Suppressor macrophage treated with lipopolysaccharide for 4 hours (primary cell): ENCODE measurements around the gene TXNDC17.

ENCODE experiments used
- DNase-seq: peaks from one replicate; pipeline ENCODE4 v3.0.0-alpha.2; 2020

TXNDC17 gene

DNA sequence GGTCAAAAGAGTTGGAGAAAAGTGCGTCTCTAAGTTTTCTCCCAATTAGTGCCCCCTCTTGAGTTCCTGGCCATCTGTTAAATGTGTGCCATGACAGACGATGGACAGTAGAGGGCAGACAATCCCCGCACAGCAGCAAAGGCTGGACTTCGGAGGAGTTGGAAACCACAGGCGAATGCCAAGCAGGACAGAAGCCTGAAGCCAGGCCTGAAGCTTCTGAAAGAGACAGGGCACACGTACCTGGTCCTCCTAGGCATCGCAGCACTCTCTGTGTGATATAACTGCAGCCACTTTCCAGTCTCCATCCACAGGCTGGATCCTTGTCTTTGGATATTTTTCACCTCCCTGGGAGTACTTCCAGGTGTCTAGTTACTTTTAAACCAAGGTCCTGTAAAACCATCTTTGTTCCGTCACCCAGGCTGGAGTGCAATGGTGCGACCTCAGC, 25.2 kb downstream of the TXNDC17 start:
- peak; percentile 81 for DNase-seq

DNA sequence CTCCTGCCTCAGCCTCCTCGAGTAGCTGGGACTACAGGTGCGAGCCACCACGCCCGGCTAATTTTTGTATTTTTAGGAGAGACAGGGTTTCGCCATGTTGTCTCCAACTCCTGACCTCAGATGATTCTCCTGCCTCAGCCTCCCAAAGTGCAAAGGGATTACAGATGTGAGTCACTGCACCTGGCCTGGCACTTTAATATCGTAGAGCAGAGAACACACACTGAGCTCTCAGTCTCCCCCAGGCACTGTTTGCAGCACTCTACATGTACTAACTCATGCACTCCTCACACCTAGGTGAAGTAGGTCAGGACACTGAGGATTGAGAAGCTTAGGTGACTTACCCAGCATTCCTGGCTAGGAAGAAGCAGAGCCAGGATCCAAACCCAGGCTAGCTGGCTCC, 25.7 kb downstream of the TXNDC17 start:
- no peak for DNase-seq

DNA sequence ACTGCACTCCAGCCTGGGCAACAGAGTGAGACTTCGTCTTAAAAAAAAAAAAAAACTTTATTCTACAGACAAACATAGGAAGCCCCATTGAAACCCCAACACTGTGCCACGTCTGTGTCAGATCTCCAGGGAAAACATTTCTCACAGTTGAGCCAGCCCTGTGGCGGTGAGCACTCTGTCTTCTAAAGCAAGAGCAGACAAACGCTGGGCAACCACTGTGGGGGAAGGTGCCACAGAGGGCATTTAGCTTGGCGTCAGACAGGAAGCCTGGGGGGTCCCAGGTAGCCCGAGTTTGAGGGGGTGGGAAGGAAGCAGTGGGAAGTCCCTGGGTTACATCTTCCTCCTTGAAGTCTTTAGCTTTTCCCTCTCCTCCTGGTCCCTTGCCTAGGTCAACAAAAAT, 26.7 kb downstream of the TXNDC17 start:
- DNase-seq = no peak

DNA sequence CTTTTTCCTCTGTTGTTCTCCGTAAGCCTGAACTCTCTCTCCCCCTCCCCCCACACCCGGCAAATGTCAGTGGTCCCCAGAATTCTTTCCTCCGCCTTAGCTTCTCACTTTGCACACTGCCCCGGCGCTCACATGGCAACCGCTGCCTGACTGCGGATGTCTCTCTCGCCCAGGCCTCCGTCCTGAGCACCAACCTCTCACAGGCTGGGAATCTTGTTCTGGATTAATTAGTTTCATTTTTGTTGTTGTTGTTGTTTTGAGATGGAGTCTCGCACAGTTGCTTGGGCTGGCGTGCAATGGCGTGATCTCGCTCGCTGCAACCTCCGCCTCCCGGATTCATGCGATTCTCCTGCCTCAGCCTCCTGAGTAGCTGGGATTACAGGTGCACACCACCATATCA, 27.4 kb downstream of the TXNDC17 start:
- no peak for DNase-seq

DNA sequence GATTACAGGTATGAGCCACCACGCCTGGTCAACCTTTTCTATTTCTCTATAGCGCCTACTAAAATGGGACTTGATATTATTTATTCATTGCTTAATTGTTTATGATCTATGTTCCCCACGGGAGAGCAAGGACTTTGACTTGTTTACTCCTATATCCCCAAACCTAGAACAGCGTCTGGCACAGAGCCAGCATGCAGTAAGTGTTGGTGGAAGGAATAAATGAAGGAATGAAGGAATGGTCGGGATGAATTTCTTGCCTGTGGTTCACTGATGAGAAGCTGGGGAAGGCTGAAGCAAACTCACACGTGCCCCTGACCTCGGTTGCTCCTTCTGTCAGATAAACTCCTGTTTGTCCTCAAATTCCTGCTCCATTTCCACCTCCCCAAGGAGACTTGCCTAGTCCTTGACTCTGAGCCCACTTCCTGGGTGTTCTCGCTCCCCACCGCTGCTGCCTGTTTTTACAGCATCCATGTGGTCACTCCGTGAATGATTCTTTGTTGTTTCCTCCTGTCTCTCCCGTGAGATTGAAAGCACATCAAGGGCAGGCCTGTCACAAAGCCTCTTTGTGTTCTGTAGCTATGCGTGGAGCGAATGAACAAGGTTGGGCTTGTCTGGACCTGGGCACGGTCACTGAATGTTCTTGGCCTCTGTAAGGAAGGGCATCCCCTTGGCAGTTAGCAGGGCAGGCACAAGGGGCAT, 28.0 kb downstream of the TXNDC17 start:
- no peak for DNase-seq

DNA sequence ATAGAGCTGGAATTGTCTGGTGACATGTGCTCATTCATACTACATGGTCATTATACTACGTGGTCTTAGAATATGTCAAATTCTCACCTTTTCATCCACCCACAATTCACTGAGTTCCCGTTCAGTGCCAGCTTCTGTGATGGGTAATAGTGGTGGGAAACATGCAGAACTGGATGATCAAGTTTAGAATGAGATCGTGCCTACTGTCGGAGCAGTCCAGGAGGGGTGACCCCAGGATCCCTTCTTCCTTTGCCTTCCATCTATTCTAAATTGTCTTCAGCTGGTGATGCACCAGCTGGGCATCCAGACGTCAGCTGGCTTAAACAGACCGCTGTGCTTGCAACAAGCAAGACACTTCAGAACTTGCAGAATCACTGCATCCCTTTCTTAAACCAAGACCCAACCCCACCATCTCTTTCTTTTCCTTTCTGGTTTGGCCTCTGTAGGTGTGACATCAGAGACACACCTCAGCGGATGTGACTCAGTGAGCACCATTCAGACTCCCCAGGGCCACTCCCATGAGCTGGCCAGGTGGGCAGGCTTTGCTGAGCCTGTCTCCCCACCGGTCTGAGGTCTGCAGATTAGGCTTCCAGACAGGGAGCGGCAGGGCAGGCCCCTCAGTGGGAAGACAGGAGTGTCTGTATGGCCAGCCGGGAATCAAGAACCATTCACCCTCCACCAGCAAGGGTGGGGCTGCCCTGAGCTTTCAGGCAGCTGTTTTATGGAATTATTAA, 28.8 kb downstream of the TXNDC17 start:
- DNase-seq = no peak

DNA sequence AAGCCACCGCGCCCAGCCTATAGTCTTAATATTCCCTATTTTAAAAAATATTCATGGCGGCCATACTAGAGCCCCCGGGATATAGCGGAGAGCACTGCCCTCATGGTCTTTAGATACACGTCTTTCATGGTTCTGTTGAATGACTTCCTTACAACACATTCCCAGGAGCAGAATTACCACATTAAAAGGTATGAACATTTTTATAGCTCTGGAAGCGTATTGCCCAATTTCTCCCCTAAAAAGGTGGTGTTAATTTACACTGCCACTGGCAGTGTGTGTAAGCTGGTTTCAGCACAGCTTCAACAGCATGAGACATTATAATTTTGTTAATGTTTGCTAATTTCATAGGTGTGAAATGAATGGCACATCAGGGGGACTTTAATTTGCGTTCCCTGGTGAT, 29.7 kb downstream of the TXNDC17 start:
- no peak for DNase-seq

DNA sequence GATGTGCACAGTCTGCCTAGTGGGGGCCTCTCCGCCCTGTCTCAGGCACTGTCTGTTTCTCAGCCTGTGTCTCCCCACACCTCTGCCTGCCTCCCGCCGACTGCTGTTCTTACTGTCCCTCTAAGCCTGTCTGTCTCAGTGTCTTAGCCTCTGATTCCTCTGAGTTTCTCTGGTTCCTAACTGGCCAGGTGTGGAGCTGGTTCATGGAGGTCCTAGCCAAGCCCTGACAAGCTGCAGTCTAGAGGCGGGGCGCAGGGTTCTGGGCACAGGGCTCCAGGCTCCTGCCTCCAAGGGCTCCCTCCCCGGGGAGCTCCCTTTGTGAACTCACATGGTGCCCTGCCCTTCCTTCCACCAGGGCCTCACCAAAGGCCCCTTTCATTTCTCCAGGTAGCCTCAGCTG, 30.1 kb downstream of the TXNDC17 start:
- DNase-seq = no peak

DNA sequence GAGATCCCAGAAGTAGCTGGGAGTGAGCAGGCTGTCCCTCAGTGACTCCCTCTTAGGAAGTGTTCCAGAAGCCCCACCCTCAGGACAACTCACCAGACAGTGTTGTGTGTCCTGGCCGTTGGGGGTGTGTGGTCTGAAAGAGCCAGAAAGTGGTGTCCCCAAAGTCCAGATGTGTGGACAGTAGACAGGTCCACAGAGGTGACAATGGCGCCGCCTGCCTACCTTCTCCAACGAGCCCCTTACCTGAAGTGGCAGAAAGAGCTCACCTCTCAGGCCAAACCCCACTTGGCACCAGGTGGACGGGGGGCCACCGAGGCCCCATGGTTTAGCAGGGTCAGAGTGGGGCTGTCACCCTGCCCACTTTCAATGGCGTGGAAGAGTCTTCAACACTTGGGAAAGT, 30.6 kb downstream of the TXNDC17 start:
- DNase-seq = no peak

DNA sequence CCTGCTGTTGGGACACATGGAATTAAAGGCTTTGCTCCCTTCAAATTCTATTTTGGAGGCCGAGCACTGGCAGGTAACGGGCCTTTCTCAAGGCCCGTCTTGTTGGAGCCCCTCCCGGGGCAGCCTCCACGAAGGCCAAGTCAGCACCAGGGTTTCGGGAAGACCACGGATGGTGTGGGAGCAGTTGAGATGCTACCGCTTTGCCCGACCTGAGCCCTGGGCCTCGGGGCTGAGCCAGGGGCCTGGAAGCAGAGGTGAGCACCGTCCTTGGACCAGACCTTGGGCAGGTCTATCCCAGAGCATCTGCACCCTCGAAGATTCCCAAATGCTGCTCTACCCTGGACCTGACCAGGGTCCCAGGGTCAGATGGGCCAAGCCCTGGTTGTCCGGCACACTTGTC, 33.7 kb downstream of the TXNDC17 start:
- no peak for DNase-seq

DNA sequence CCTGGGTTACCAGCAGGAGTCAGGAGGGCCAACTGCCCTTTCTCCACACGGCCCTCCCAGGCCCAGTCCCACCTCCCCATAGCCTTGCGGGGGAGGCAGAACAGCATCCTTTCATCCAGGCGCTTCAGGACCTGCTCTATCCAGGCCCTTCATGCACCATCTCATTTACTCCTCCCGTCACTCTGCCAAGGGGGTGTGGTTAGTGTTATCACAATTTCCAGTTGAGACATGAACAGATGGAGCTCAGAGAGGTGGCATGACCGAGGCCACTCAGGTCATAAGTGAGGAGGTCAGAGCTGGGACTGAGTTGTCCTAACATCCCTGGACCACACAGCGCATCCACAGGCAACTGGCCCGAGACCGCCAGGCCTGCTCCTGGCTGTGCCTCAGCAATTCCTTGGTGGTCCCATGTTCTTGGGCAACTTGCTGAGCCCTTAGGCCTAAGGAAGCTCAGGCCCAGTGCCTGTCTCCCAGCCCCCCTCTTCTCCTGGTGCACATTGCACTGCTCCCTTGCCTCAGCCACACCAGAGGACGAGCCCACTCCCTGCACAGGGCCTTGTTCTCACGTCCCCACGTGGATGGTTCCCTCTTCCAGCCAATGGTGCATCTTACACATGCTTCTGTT, 34.5 kb downstream of the TXNDC17 start:
- no peak for DNase-seq

DNA sequence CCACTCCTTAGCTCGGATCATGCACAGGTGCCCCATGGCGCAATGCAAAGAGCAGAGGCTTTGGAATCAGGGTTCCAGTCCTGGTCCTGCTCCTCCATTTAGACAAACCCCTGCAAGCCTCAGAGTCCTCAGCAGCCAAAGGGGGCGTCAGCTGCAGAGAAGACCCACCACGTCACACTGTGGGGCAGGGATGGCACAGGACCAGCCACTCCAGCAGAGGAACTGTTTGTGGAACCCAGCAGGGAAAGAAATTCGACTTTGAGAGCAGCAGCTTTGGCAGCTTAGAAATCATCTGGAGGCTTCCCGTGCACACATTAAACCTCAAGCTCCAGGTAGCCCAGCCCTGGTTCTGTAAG, 35.9 kb downstream of the TXNDC17 start:
- DNase-seq = no peak

DNA sequence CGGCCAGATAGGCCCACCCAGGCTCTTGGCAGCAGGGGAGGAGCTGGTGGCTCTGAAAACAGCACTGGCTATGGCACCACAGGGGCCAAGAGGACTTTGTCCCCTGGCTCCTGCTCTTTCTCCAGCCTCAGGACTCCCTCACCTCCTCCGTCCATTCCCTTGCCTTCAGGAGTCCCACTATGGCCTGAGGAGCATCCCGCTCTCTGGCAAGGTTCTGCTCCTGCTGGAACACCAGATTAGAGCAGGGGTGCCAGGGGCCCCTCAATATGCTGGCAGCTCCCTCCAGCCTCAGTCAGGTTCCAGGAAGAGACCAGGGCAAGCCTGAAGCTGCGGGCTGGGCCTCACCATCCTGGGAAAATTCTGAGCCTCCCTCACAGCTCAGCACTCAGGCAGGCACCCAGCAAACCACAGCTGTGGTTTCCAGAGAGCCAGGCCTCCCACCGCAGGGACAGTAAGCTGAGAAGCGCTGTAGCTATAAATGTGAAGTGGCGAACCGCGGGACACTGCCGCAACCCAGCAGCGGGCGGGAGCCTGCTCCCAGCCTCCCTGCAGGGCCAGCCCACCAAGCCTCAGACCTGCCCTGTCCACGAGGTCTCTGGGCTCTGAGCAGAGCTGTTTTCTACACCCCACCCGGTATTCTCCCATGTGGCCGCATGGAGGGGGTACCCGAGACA, 36.4 kb downstream of the TXNDC17 start:
- no peak for DNase-seq

DNA sequence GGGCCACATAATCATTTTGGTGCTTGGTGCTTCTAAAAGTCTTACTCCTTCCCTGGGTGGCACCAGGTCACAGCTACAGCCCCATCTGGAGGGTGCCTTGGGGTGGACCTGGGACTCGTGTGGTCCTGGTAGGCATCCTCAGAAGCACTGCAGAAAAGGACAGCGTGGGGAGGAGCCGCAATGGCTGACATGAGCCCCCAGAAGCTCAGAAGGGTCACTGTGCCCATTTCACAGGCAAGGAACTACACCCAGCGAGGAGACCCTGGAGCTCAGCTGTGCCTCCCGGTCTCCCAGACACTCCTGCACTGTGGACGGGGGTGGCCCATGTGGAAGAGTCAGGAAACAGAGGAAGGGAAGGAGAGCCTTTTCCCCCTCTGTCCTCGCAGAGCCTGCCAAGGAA, 37.1 kb downstream of the TXNDC17 start:
- no peak for DNase-seq

DNA sequence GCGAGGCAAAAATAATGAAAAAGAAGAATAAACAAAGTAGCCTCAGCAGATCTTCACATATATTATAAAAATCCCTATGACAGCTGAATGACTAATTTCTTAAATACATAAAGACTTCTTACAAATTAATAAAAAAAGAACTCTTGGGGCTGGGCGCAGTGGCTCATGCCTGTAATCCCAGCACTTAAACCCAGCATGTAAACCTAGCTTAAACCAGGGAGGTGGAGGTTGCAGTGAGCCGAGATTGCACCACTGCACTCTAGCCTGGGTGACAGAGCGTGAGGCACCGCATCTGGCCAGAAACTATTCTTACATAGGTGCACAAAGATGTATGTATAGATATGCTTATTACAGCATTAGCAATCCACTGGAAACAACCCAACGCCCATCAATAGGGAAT, 38.4 kb downstream of the TXNDC17 start:
- DNase-seq = no peak

DNA sequence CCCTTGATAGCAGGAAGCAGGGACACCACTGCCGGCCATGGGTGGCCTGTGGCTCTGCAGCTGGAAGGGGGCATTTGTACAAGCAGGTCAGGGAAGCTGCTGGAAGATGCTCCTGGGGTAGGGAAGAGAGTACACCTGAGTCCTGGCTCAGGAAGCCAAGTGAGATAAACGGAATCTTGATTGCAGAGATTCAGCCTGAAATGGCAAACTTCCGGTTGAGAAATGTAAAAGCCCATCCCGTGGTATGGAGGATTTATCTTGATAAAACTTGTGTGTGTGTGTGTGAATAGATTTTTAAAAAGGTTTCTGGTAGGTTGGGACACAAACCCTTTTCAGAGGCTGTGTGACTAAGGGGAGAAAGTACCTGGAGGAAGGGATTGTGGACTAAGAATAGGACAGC, 40.3 kb downstream of the TXNDC17 start:
- no peak for DNase-seq

DNA sequence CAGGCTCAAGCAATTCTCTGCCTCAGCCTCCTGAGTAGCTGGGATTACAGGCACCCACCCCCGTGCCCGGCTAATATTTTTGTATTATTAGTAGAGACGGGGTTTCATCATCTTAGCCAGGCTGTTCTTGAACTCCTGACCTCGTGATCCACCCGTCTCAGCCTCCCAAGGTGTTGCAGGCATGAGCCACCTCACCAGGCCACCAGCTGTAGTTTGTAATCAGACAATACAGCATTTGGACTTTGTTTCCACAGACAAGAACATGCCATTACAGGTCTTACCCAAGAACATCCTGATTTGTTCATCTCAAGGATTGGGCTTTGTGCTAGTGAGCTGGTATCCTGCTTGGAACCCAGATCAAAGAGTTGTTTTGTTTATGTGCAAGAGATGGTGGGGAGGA, 40.8 kb downstream of the TXNDC17 start:
- no peak for DNase-seq

DNA sequence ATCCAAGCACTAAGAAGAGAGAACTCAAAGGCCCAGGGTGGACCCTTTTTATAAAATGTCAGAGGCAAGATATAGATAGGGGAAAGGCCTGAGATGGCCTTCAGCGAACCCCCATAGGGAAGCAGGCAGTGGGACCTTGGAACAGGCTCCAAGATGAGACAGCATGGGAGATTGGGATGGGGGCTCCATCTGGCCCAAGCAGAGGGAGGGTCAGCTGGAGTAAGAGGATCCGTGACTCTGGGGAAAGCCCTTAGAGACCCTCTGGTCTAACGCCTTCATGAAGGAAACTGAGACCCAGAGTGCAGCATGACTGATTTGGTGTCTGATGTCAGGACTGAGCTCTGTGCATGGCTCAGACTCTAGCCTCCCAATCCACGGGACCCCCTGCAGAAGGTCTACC, 41.5 kb downstream of the TXNDC17 start:
- DNase-seq = no peak

DNA sequence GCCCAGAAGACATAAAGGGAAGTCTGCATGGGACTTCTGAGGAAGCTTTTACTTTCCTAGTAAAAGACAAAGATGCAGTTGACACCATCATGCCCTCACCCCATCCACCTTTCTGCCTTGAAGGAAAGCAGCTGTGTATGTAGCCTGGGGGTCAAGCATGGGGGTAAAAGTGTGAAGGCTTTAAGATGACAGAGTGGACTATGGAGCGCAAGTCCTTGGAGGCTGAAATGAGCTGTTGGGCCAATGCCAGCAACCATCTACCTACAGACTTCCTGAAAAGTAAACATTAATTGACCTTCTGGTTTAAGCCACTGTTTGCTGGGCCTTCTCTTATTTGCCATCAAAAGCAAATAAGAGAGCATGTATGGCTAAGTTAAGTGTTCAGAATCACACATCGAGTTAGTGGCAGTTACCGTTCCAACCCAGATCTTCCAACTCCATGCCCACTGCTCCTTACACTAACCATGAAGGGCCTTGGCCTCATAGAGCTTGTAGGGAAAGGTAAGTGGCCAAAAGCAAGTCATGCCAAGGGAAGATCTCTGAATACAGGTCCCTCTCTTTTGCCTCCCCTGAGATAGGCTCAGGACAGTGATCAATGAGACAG, 42.3 kb downstream of the TXNDC17 start:
- DNase-seq = no peak

DNA sequence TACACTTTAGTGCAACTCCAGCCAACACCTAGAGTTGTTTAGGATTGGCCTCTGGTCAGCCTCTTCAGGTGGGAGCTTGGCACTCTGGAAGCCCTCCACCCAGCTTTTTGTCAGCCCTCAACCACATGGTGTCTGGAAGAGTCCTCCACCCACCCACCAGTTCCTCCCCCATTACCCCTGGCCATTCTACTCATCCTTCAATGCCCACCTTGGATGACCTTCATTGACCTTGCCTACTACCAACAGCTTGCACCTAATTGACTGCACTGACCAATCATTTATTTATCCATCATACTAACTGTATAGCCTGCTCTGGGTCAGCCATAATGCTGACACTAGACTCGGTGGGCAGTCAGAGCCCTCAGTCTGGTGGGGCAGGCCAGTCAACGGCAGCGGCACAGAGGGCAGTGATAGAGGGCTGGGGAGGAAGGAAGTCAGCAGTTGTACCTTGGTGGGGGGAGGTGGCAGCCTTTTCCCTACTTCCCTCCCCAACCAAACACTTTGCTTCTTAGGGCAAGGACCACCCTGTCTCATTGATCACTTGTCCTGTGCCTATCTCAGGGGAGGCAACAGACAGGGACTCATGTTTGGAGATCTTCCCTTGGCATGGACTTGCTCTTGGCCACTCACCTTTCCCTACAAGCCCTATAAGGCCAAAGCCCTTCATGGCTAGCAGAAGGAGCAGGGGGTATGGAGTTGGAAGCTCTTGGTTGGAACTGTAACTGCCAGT, 43.0 kb downstream of the TXNDC17 start:
- no peak for DNase-seq

DNA sequence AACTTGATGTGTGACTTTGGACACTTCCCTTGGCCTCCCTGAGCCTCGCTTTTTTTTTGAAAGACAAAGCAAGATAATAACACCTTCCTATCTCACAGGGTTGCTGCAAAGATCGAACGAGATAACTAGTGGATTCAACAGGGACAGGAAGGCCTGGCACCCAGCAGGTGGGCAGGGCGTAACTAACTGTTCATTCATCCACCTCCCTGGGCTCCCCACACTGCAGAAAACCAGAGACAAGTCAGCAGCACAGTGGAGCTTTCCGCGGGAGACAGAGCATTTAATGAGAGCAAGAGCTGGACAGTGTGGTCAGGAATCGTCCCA, 43.6 kb downstream of the TXNDC17 start:
- no peak for DNase-seq

DNA sequence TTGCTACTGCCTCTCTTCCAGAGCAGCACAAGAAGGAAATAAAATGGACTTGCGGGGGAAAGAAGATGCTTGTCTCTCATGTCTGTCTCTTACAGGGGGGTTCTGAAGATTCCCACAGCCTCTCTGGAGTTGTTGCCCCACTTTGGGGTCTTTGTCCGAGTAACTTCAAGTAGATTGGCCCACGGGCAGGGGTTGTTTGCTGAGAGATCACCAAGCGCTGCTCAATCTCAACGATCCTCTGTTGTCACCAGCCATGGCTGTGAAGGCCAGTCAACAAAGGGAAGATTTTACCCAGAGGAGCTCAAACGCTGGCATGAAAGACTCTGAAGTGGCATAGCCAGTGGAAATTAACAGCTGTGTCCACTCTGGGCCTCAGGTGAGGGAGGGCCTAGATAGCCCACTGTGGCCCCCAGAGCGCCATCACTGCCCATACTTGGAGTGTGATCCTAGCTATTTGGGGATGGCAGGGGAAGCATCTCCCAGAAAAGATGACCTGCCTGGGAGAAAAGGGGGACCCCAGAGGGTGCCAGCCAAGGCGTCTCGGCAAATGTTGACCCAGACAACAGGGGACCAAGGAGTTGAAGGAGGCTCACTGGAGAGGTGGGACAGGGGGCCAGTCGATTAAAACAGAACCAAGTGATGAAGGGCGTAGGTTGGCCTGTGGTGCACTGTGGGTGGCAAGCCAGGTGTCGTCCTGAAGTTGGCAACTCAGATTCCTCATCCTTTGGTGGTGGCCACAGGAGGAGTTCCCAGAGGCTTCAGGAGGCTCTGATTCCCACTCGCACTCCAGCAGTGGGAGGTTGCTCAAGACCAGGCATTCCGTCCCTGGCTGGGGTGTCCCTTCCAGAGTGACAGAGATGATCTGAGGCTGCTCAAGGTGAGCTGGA, 44.3 kb downstream of the TXNDC17 start:
- DNase-seq = no peak
